A673 (cell line): ENCODE results near the gene TIMM9. TPM values are rescaled to one million over a fixed set of nuclear protein-coding genes. Genes with fewer than 3 reads are reported as not detected.

ENCODE experiments used
- BruUV-seq: library from RNA; stranded (reverse); fragments of 400-500 nt; replicated peaks from 2 replicates; lab custom pipeline; 2021; lab: Mats Ljungman, UMichigan
- CTCF ChIA-PET: fragments of 300-600 bp; sonication (Branson Sonifier 250); formaldehyde crosslinking; loops from one replicate; lab custom pipeline; 2022; ENCODE audit warnings: antibody characterized with exemption; lab: Charles Lee
- POLR2A ChIA-PET: fragments of 300-600 bp; sonication (Branson Sonifier 250); formaldehyde crosslinking; loops from one replicate; lab custom pipeline; 2022; ENCODE audit warnings: antibody characterized with exemption; ENCODE audit not compliant: low non-redundant PET; lab: Charles Lee
- DNase-seq: peaks from one replicate; pipeline ENCODE4 v3.0.0-alpha.2; 2015; ENCODE audit warnings: low spot score
- H3K27ac ChIP-seq: fragments of 200-600 bp; sonication (generic); 2 replicates; pipeline ENCODE4 v1.5.1; 2016; ENCODE audit warnings: mixed run types, low read depth, mild to moderate bottlenecking, mixed read lengths, antibody characterized with exemption, low read length; ENCODE audit not compliant: poor library complexity, severe bottlenecking
- H3K27me3 ChIP-seq: fragments of 200-600 bp; sonication (generic); replicated peaks from 2 replicates; pipeline ENCODE4 v1.6.1; 2017; ENCODE audit warnings: mixed run types, low read depth, mild to moderate bottlenecking, mixed read lengths, antibody characterized with exemption, low read length; ENCODE audit not compliant: insufficient read depth, poor library complexity
- H3K36me3 ChIP-seq: fragments of 200-600 bp; sonication (generic); 2 replicates; pipeline ENCODE4 v1.6.1; 2016; ENCODE audit warnings: mixed run types, mild to moderate bottlenecking, mixed read lengths, antibody characterized with exemption, low read length; ENCODE audit not compliant: insufficient read depth, poor library complexity, severe bottlenecking
- H3K4me1 ChIP-seq: fragments of 200-600 bp; sonication (generic); 2 replicates; pipeline ENCODE4 v1.6.1; 2017; ENCODE audit warnings: mixed run types, mild to moderate bottlenecking, mixed read lengths, antibody characterized with exemption, low read length; ENCODE audit not compliant: insufficient read depth, poor library complexity, severe bottlenecking
- H3K4me3 ChIP-seq: fragments of 200-600 bp; sonication (generic); 2 replicates; pipeline ENCODE4 v1.5.1; 2016; ENCODE audit warnings: low read depth, mixed run types, mild to moderate bottlenecking, mixed read lengths, low read length; ENCODE audit not compliant: poor library complexity, severe bottlenecking
- H3K9me3 ChIP-seq: fragments of 200-600 bp; sonication (generic); 2 replicates; pipeline ENCODE4 v1.6.1; 2016; ENCODE audit warnings: mixed run types, low read depth, mild to moderate bottlenecking, mixed read lengths, antibody characterized with exemption, low read length; ENCODE audit not compliant: poor library complexity, severe bottlenecking
- CTCF ChIP-seq: fragments of 300-800, 200-600 bp; sonication (generic); conservative IDR thresholded peaks from 2 replicates; pipeline ENCODE4 v1.5.1; 2017; ENCODE audit warnings: low read depth, mild to moderate bottlenecking, antibody characterized with exemption, low read length, moderate library complexity, mixed read lengths
- EZH2 ChIP-seq: fragments of 200-600 bp; sonication (generic); IDR thresholded peaks from 2 replicates; pipeline ENCODE4 v1.6.1; 2017; ENCODE audit warnings: borderline replicate concordance, low read depth, mild to moderate bottlenecking, mixed read lengths, antibody characterized with exemption, low read length; ENCODE audit not compliant: poor library complexity, severe bottlenecking
- intact Hi-C: fragments of 100-400 bp; cut with micrococcal nuclease; formaldehyde crosslinking; loops from one replicate; pipeline ENCODE4 v1.10.0; 2022; ENCODE audit not compliant: unreplicated experiment
- total RNA-seq: library from RNA; stranded (reverse); gene quantifications from 2 replicates; pipeline ENCODE4 v1.2.3, GENCODE V29; 2021

Gene TIMM9
- total RNA-seq, 1 experiment from 2014 or later = 65.7 TPM

- no peaks in the 10 kb centered on the region for H3K4me1 ChIP-seq
- ChIA-PET POLR2A (no interaction called here), CTCF (no interaction called here)
- no peaks in the 10 kb centered on the region for H3K9me3 ChIP-seq
- intact Hi-C loops = no loop called here
- DNase-seq = no peak
- H3K36me3 ChIP-seq = peaks cover 11% of the 10 kb centered on the region
- no peak overlapping the region for H3K4me3 ChIP-seq
- BruUV-seq = no TSS peak
- no peak overlapping the region for H3K27ac ChIP-seq
- no peaks in the 10 kb centered on the region for H3K27me3 ChIP-seq
- TF ChIP-seq EZH2 = no peak
- TF ChIP-seq CTCF = no peak
These were observed 37.3 kb upstream of the TIMM9 start for GRCh38 chr14:58464652-58465051.

GRCh38 chr14:58463147-58463546 lies 35.8 kb upstream of the TIMM9 start:
- Histone ChIP-seq H3K4me3 (no peak overlapping the region), H3K4me1 (no peaks in the 10 kb centered on the region), H3K36me3 (no peaks in the 10 kb centered on the region), H3K27me3 (no peaks in the 10 kb centered on the region), H3K9me3 (no peaks in the 10 kb centered on the region), H3K27ac (no peak overlapping the region)
- ChIA-PET CTCF (no interaction called here), POLR2A (no interaction called here)
- TF ChIP-seq CTCF (no peak), EZH2 (no peak)
- BruUV-seq = no TSS peak
- no peak for DNase-seq
- intact Hi-C loops = no loop called here

- Histone ChIP-seq H3K27me3 (no peaks in the 10 kb centered on the region), H3K36me3 (peaks cover 4% of the 10 kb centered on the region), H3K4me1 (no peaks in the 10 kb centered on the region), H3K4me3 (no peak overlapping the region), H3K27ac (no peak overlapping the region), H3K9me3 (no peaks in the 10 kb centered on the region)
- intact Hi-C loops = no loop called here
- no TSS peak for BruUV-seq
- ChIA-PET CTCF (no interaction called here), POLR2A (no interaction called here)
- no peak for DNase-seq
- TF ChIP-seq CTCF = no peak
- TF ChIP-seq EZH2 = no peak
These were observed 33.4 kb upstream of the TIMM9 start for GRCh38 chr14:58460772-58461171.
